Kidney capillary endothelial cell (primary cell): ENCODE measurements around the gene SIGLEC7.

ENCODE experiments used
- DNase-seq: peaks from one replicate; pipeline ENCODE4 v3.0.0-alpha.2; 2018; ENCODE audit warnings: low spot score

SIGLEC7 gene

GRCh38 chr19:51119101-51119500 lies 23.0 kb upstream of the SIGLEC7 start:
- DNase-seq = no peak

- DNase-seq = no peak
These were observed 22.5 kb upstream of the SIGLEC7 start for GRCh38 chr19:51119611-51120010.

GRCh38 chr19:51120160-51120559 lies 21.9 kb upstream of the SIGLEC7 start:
- DNase-seq = no peak

GRCh38 chr19:51121257-51121656 lies 20.8 kb upstream of the SIGLEC7 start:
- no peak for DNase-seq

- no peak for DNase-seq
These were observed 19.8 kb upstream of the SIGLEC7 start for GRCh38 chr19:51122112-51122981.

GRCh38 chr19:51123381-51123800 lies 18.7 kb upstream of the SIGLEC7 start:
- DNase-seq = no peak

GRCh38 chr19:51123802-51124201 lies 18.3 kb upstream of the SIGLEC7 start:
- DNase-seq = no peak

GRCh38 chr19:51124216-51124615 lies 17.9 kb upstream of the SIGLEC7 start:
- DNase-seq = no peak

- no peak for DNase-seq
These were observed 17.4 kb upstream of the SIGLEC7 start, which contains the start of gene SIGLEC9 for GRCh38 chr19:51124729-51125128. Gene SIGLEC9, plus strand, starts transcription at chr19:51124906. Its CDS starts 69 bp downstream, at chr19:51124975.

GRCh38 chr19:51125421-51126075 lies 16.6 kb upstream of the SIGLEC7 start:
- no peak for DNase-seq

GRCh38 chr19:51127032-51127431 lies 15.1 kb upstream of the SIGLEC7 start:
- DNase-seq = no peak

- peak; percentile 78 for DNase-seq
These were observed 14.3 kb upstream of the SIGLEC7 start for GRCh38 chr19:51127755-51128154.

GRCh38 chr19:51128227-51128626 lies 13.9 kb upstream of the SIGLEC7 start:
- no peak for DNase-seq

- DNase-seq = no peak
These were observed 12.4 kb upstream of the SIGLEC7 start for GRCh38 chr19:51129716-51130115.

- no peak for DNase-seq
These were observed 10.1 kb upstream of the SIGLEC7 start for GRCh38 chr19:51131780-51132680.

GRCh38 chr19:51135004-51135403 lies 7.1 kb upstream of the SIGLEC7 start:
- DNase-seq = no peak

- no peak for DNase-seq
These were observed 5.9 kb upstream of the SIGLEC7 start for GRCh38 chr19:51135986-51136762.

GRCh38 chr19:51136851-51137551 lies 5.1 kb upstream of the SIGLEC7 start:
- DNase-seq = no peak

- no peak for DNase-seq
These were observed 4.2 kb upstream of the SIGLEC7 start for GRCh38 chr19:51137792-51138425.

GRCh38 chr19:51138549-51138979 lies 3.5 kb upstream of the SIGLEC7 start:
- no peak for DNase-seq
